Measurements from ENCODE around the gene KPTN. TPM values are rescaled to one million over a fixed set of nuclear protein-coding genes. Genes with fewer than 3 reads are reported as not detected.

Gene KPTN
- total and polyA plus RNA-seq, 2 experiments from 2014 or later: 10.4 to 20.6 TPM

DNA sequence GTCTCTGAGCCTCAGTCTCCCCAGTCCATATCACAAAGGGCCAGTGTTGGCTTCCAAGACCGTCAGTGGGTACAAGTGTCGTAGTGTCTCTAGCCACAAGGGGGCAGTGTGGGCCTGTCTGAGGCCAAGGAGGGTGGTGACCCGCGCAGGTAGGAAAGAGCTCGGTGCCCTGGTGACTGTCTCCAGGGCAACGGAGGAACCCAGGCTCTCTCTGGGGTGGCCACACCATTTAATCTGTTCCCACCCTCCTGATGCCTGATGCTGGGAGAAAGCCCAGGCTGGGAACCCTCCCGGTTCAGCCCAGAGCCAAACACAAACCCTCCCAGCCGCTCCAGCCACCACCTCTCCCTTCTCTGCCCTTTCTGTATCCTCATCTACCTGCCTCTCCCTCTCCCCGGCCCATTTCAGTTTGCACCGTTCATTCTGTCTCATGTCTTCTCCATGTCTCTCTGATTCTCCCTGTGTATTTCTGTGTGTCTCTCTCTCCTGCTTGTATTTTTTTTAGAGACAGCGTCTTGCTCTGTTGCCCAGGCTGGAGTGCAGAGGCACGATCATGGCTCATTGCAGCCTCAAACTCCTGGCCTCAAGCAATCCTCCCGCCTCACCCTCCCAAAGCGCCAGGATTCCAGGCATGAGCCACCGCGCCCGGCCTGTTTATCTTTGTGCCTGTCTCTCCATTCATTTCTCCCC lies 47.2 kb downstream of the KPTN start:
- peak; percentile 70 to 83 for DNase-seq (ENCODE audit: low read depth in 1 of 2, low spot score in 1 of 2)
- Histone ChIP-seq H3K4me1 (ENCODE audit: low read depth) (no peaks in the 10 kb centered on the region), H3K27me3 (no peaks in the 10 kb centered on the region), H3K9me3 (ENCODE audit: low read depth) (no peaks in the 10 kb centered on the region), H3K36me3 (no peaks in the 10 kb centered on the region), H3K4me3 (no peak overlapping the region), H3K27ac (no peak overlapping the region)
- TF ChIP-seq, protein P1, sequence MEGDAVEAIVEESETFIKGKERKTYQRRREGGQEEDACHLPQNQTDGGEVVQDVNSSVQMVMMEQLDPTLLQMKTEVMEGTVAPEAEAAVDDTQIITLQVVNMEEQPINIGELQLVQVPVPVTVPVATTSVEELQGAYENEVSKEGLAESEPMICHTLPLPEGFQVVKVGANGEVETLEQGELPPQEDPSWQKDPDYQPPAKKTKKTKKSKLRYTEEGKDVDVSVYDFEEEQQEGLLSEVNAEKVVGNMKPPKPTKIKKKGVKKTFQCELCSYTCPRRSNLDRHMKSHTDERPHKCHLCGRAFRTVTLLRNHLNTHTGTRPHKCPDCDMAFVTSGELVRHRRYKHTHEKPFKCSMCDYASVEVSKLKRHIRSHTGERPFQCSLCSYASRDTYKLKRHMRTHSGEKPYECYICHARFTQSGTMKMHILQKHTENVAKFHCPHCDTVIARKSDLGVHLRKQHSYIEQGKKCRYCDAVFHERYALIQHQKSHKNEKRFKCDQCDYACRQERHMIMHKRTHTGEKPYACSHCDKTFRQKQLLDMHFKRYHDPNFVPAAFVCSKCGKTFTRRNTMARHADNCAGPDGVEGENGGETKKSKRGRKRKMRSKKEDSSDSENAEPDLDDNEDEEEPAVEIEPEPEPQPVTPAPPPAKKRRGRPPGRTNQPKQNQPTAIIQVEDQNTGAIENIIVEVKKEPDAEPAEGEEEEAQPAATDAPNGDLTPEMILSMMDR (IDR thresholded peaks at IDR 0.05; ENCODE audit: low read depth, low read length): peak; percentile 83

DNA sequence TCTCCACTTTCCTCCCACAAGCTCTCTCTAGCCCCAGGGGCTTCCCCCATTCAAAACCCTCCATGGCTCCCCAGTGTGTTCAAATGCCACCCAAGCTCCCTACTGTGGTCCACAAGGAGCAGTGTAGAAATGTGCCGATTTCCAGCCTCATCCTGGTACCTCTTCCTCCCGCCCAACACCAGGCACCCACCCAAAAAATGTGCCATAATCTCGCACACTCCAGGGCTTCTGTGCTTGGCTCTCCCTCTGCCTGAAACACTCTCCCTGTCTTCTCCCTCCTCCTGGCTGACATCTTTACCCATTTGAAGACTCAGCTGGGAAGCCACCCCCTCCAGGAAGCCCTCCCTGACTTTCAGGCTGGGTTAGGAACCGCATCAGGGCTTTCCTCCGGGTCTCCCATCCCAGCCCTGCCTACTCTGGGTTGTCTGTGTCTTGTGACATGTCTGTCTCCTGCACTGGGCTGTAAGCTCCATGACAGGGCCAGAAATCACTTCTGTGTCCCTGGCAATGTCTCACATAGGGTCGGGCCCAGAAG lies 48.1 kb downstream of the KPTN start:
- H3K36me3 ChIP-seq: no peaks in the 10 kb centered on the region
- TF ChIP-seq, protein P1 (IDR thresholded peaks at IDR 0.05; ENCODE audit: low read depth, low read length): no peak
- no peaks in the 10 kb centered on the region for H3K4me1 ChIP-seq (ENCODE audit: low read depth)
- H3K27me3 ChIP-seq: no peaks in the 10 kb centered on the region
- H3K27ac ChIP-seq: no peak overlapping the region
- DNase-seq (ENCODE audit: low read depth in 1 of 2, low spot score in 1 of 2): no peak
- H3K9me3 ChIP-seq (ENCODE audit: low read depth): no peaks in the 10 kb centered on the region
- no peak overlapping the region for H3K4me3 ChIP-seq

DNA sequence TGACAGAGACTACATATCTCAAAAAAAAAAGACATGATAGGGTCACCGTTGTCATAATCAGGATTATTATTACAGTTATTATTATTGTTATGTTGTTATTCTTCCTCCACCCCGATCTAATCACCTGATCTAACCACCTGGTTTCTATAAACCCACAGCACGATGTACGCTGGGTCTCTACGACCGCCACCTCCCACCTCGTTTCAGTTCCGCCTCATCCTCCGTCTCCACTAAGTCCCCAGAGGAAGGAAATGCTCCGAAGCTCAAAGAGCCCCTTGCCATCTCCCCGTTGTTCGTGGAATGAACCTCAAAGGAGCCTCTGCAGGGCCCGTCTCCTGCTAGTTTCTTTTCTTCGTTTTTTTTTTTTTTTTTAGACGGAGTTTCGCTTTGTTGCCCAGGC lies 48.8 kb downstream of the KPTN start:
- TF ChIP-seq, protein P1 (IDR thresholded peaks at IDR 0.05; ENCODE audit: low read depth, low read length): no peak
- no peak for DNase-seq (ENCODE audit: low read depth in 1 of 2, low spot score in 1 of 2)
- Histone ChIP-seq H3K27me3 (peaks cover 6% of the 10 kb centered on the region), H3K4me3 (no peak overlapping the region), H3K27ac (no peak overlapping the region), H3K9me3 (ENCODE audit: low read depth) (no peaks in the 10 kb centered on the region), H3K36me3 (no peaks in the 10 kb centered on the region), H3K4me1 (ENCODE audit: low read depth) (no peaks in the 10 kb centered on the region)

DNA sequence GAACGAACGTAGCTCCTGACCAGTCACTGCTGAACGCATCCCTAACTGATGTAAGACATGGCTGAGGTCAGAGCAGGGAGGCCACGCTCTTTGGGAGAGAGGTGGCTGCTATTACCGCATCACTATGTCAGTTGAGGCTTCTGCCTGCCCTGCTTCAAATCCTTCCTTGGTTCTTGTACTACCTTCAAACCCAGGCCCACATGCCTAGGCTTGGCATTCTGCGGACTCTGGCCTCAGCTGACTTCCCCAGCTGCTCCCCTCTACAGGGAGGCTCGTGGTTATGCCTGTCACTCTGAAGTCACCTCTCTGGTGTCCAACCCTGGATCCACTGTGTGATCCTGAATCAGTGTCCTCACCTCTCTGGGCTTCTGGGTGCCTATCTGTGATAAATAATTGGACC lies 49.9 kb downstream of the KPTN start:
- Histone ChIP-seq H3K4me1 (ENCODE audit: low read depth) (no peaks in the 10 kb centered on the region), H3K4me3 (no peak overlapping the region), H3K36me3 (no peaks in the 10 kb centered on the region), H3K27me3 (peaks cover 16% of the 10 kb centered on the region), H3K9me3 (ENCODE audit: low read depth) (no peaks in the 10 kb centered on the region), H3K27ac (no peak overlapping the region)
- no peak for DNase-seq (ENCODE audit: low read depth in 1 of 2, low spot score in 1 of 2)
- TF ChIP-seq, protein P1 (IDR thresholded peaks at IDR 0.05; ENCODE audit: low read depth, low read length): no peak

DNA sequence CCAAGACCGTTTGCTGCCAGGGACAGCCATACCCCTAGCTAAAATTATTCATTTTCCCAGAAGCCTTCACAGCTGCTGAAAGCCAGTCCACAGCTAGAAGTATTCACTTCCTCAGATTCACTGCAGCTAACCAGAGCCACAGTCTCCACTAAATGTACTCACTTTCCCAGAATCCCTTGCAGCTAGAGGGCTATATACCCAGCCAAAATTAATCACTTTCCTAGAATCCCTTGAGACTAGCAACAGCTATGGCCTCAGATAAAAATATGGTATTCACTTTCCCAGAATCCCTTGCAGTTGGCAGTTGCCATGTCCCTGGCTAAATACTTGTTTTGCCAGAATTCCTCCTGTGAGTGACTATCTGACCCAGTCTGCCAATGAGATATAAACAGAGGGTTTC lies 50.9 kb downstream of the KPTN start:
- Histone ChIP-seq H3K36me3 (no peaks in the 10 kb centered on the region), H3K4me3 (no peak overlapping the region), H3K9me3 (ENCODE audit: low read depth) (no peaks in the 10 kb centered on the region), H3K27ac (no peak overlapping the region), H3K27me3 (peaks cover 16% of the 10 kb centered on the region), H3K4me1 (ENCODE audit: low read depth) (no peaks in the 10 kb centered on the region)
- peak in 1 of 2 donors; percentile 43 for DNase-seq (ENCODE audit: low read depth in 1 of 2, low spot score in 1 of 2)
- TF ChIP-seq, protein P1 (IDR thresholded peaks at IDR 0.05; ENCODE audit: low read depth, low read length): no peak

Measured in cardiac muscle cell (in vitro differentiated cells and primary cell).